Activated naive CD4-positive, alpha-beta T cell treated with anti-CD3 and anti-CD28 coated beads, Interleukin-2, amount 50 U/mL, for 24 hours (primary cell): Measurements from ENCODE around the gene SENP1.

Source experiments
- H3K27ac Mint-ChIP-seq: one replicate; pipeline ENCODE4 v1.8.0; 2021; ENCODE audit warnings: mild to moderate bottlenecking, mixed read lengths
- H3K27me3 Mint-ChIP-seq: one replicate; pipeline ENCODE4 v1.8.0; 2021; ENCODE audit warnings: mixed read lengths
- H3K36me3 Mint-ChIP-seq: one replicate; pipeline ENCODE4 v1.8.0; 2021; ENCODE audit warnings: mixed read lengths
- H3K4me1 Mint-ChIP-seq: one replicate; pipeline ENCODE4 v1.8.0; 2021; ENCODE audit warnings: mixed read lengths
- H3K4me3 Mint-ChIP-seq: one replicate; pipeline ENCODE4 v1.8.0; 2021; ENCODE audit warnings: mild to moderate bottlenecking, mixed read lengths
- H3K9me3 Mint-ChIP-seq: one replicate; pipeline ENCODE4 v1.8.0; 2021; ENCODE audit warnings: mixed read lengths

Gene SENP1

GRCh38 chr12:48010366-48010970 lies 95.4 kb downstream of the SENP1 start:
- Mint-ChIP-seq H3K4me3 (no peak overlapping the region), H3K27ac (no peak overlapping the region), H3K27me3 (peaks cover 31% of the 10 kb centered on the region), H3K9me3 (no peaks in the 10 kb centered on the region), H3K4me1 (peaks cover 2% of the 10 kb centered on the region), H3K36me3 (no peaks in the 10 kb centered on the region)

GRCh38 chr12:48009471-48009870 lies 96.4 kb downstream of the SENP1 start:
- Mint-ChIP-seq H3K27ac (no peak overlapping the region), H3K36me3 (no peaks in the 10 kb centered on the region), H3K27me3 (peaks cover 32% of the 10 kb centered on the region), H3K4me1 (peaks cover 4% of the 10 kb centered on the region), H3K9me3 (no peaks in the 10 kb centered on the region), H3K4me3 (no peak overlapping the region)

- H3K27ac Mint-ChIP-seq: no peak overlapping the region
- no peak overlapping the region for H3K4me3 Mint-ChIP-seq
- H3K36me3 Mint-ChIP-seq: no peaks in the 10 kb centered on the region
- H3K9me3 Mint-ChIP-seq: no peaks in the 10 kb centered on the region
- peaks cover 32% of the 10 kb centered on the region for H3K27me3 Mint-ChIP-seq
- H3K4me1 Mint-ChIP-seq: peaks cover 6% of the 10 kb centered on the region
Measured at GRCh38 chr12:48008950-48009349, 96.9 kb downstream of the SENP1 start.

GRCh38 chr12:48008349-48008748 lies 97.5 kb downstream of the SENP1 start:
- Mint-ChIP-seq H3K27me3 (peaks cover 38% of the 10 kb centered on the region), H3K27ac (no peak overlapping the region), H3K36me3 (no peaks in the 10 kb centered on the region), H3K4me3 (no peak overlapping the region), H3K4me1 (peaks cover 12% of the 10 kb centered on the region), H3K9me3 (no peaks in the 10 kb centered on the region)

- H3K9me3 Mint-ChIP-seq: no peaks in the 10 kb centered on the region
- peaks cover 22% of the 10 kb centered on the region for H3K4me1 Mint-ChIP-seq
- H3K27ac Mint-ChIP-seq: no peak overlapping the region
- H3K27me3 Mint-ChIP-seq: peaks cover 43% of the 10 kb centered on the region
- H3K4me3 Mint-ChIP-seq: no peak overlapping the region
- H3K36me3 Mint-ChIP-seq: no peaks in the 10 kb centered on the region
Measured at GRCh38 chr12:48007206-48007605, 98.7 kb downstream of the SENP1 start.

- Mint-ChIP-seq H3K36me3 (no peaks in the 10 kb centered on the region), H3K9me3 (no peaks in the 10 kb centered on the region), H3K27me3 (peaks cover 52% of the 10 kb centered on the region), H3K4me1 (peaks cover 35% of the 10 kb centered on the region), H3K27ac (no peak overlapping the region), H3K4me3 (peak overlapping the region; percentile 75)
Measured at GRCh38 chr12:48005750-48006021, 100.2 kb downstream of the SENP1 start.

GRCh38 chr12:48005001-48005749 lies 100.7 kb downstream of the SENP1 start:
- Mint-ChIP-seq H3K27me3 (peaks cover 56% of the 10 kb centered on the region), H3K4me1 (peaks cover 35% of the 10 kb centered on the region), H3K27ac (no peak overlapping the region), H3K36me3 (no peaks in the 10 kb centered on the region), H3K9me3 (no peaks in the 10 kb centered on the region), H3K4me3 (peak overlapping the region; percentile 75)

GRCh38 chr12:48004053-48004941 lies 101.6 kb downstream of the SENP1 start, which contains the start of gene COL2A1:
COL2A1 (minus strand) TSS chr12:48004476; CDS start chr12:48004321, 155 bp downstream.
- Mint-ChIP-seq H3K27ac (peak within 1 kb of the TSS; percentile 55), H3K36me3 (no peaks in the 10 kb centered on the region), H3K9me3 (no peaks in the 10 kb centered on the region), H3K27me3 (peaks cover 58% of the 10 kb centered on the region), H3K4me3 (peak within 1 kb of the TSS; percentile 86), H3K4me1 (peaks cover 35% of the 10 kb centered on the region)

GRCh38 chr12:48003226-48004052 lies 102.4 kb downstream of the SENP1 start:
- H3K36me3 Mint-ChIP-seq: no peaks in the 10 kb centered on the region
- H3K9me3 Mint-ChIP-seq: no peaks in the 10 kb centered on the region
- H3K4me1 Mint-ChIP-seq: peaks cover 35% of the 10 kb centered on the region
- peak overlapping the region; percentile 55 for H3K27ac Mint-ChIP-seq
- H3K27me3 Mint-ChIP-seq: peaks cover 58% of the 10 kb centered on the region
- peak overlapping the region; percentile 86 for H3K4me3 Mint-ChIP-seq

GRCh38 chr12:48002773-48003218 lies 103.1 kb downstream of the SENP1 start:
- H3K4me1 Mint-ChIP-seq: peaks cover 35% of the 10 kb centered on the region
- H3K9me3 Mint-ChIP-seq: no peaks in the 10 kb centered on the region
- H3K4me3 Mint-ChIP-seq: peak overlapping the region; percentile 86
- no peaks in the 10 kb centered on the region for H3K36me3 Mint-ChIP-seq
- peaks cover 61% of the 10 kb centered on the region for H3K27me3 Mint-ChIP-seq
- H3K27ac Mint-ChIP-seq: no peak overlapping the region

- no peaks in the 10 kb centered on the region for H3K9me3 Mint-ChIP-seq
- H3K4me1 Mint-ChIP-seq: peaks cover 35% of the 10 kb centered on the region
- peak overlapping the region; percentile 86 for H3K4me3 Mint-ChIP-seq
- peaks cover 61% of the 10 kb centered on the region for H3K27me3 Mint-ChIP-seq
- no peak overlapping the region for H3K27ac Mint-ChIP-seq
- H3K36me3 Mint-ChIP-seq: no peaks in the 10 kb centered on the region
Measured at GRCh38 chr12:48002414-48002730, 103.5 kb downstream of the SENP1 start.

- H3K27me3 Mint-ChIP-seq: peaks cover 55% of the 10 kb centered on the region
- H3K4me3 Mint-ChIP-seq: peak overlapping the region; percentile 86
- no peak overlapping the region for H3K27ac Mint-ChIP-seq
- no peaks in the 10 kb centered on the region for H3K9me3 Mint-ChIP-seq
- peaks cover 35% of the 10 kb centered on the region for H3K4me1 Mint-ChIP-seq
- no peaks in the 10 kb centered on the region for H3K36me3 Mint-ChIP-seq
Measured at GRCh38 chr12:48001505-48002413, 104.1 kb downstream of the SENP1 start.

- no peak overlapping the region for H3K27ac Mint-ChIP-seq
- no peaks in the 10 kb centered on the region for H3K36me3 Mint-ChIP-seq
- peaks cover 51% of the 10 kb centered on the region for H3K27me3 Mint-ChIP-seq
- peak overlapping the region; percentile 86 for H3K4me3 Mint-ChIP-seq
- no peaks in the 10 kb centered on the region for H3K9me3 Mint-ChIP-seq
- H3K4me1 Mint-ChIP-seq: peaks cover 35% of the 10 kb centered on the region
Measured at GRCh38 chr12:48000878-48001504, 104.9 kb downstream of the SENP1 start.

GRCh38 chr12:47999816-48000215 lies 106.1 kb downstream of the SENP1 start:
- Mint-ChIP-seq H3K27me3 (peaks cover 45% of the 10 kb centered on the region), H3K9me3 (no peaks in the 10 kb centered on the region), H3K36me3 (no peaks in the 10 kb centered on the region), H3K4me3 (no peak overlapping the region), H3K4me1 (peaks cover 31% of the 10 kb centered on the region), H3K27ac (no peak overlapping the region)
